GM21381 (cell line): ENCODE results near the gene PTPRT.

Source experiments
- ATAC-seq: cut with Tn5 transposase; IDR thresholded peaks from one replicate; pipeline ENCODE4 v1.9.1; 2021; ENCODE audit warnings: mild to moderate bottlenecking, moderate library complexity; ENCODE audit not compliant: unreplicated experiment

PTPRT gene

GRCh38 chr20:42740226-42740870 is 449.4 kb downstream of the PTPRT start:
- no peak for ATAC-seq

DNA sequence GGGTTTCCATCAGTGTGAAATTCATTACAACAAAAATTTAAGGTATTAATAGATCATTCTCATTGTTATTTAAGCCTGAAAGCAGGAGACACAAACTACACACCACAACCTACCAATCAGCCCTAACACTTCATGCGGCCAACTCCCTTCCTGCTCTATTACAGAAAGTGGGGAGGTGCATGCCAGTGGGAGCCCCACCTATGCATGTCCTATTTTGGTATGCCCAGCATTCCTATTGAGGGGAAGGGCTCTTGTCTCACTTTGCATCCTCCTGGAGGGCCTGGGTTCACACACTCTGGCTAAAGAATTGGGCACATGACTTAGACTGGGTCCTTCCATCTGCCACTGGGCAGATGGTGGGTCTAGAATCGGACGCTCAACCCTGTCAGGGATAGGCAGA is 450.0 kb downstream of the PTPRT start:
- ATAC-seq, result no peak

- no peak for ATAC-seq
These were observed 454.2 kb downstream of the PTPRT start for GRCh38 chr20:42735539-42735938.

- no peak for ATAC-seq
These were observed 454.9 kb downstream of the PTPRT start for GRCh38 chr20:42734660-42735368.

DNA sequence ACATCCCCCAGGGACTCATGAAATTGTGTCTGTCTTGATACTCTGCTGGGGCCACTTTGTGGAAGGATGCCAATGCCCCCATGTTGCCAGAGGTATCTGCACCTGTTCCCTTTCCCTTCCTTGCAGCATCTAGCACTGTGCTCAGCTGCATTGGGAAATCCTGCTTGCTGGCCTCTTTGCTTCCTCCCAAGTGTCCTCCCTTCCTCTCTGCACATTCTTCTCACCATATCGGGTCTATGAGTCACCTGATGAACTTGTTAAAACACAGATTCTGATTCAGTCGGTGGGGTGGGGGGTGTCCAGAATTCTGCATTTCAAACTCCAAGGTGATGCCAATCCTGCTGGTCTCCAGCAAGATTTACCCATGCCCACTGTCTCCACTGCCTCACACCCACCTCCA is 467.8 kb downstream of the PTPRT start:
- no peak for ATAC-seq

DNA sequence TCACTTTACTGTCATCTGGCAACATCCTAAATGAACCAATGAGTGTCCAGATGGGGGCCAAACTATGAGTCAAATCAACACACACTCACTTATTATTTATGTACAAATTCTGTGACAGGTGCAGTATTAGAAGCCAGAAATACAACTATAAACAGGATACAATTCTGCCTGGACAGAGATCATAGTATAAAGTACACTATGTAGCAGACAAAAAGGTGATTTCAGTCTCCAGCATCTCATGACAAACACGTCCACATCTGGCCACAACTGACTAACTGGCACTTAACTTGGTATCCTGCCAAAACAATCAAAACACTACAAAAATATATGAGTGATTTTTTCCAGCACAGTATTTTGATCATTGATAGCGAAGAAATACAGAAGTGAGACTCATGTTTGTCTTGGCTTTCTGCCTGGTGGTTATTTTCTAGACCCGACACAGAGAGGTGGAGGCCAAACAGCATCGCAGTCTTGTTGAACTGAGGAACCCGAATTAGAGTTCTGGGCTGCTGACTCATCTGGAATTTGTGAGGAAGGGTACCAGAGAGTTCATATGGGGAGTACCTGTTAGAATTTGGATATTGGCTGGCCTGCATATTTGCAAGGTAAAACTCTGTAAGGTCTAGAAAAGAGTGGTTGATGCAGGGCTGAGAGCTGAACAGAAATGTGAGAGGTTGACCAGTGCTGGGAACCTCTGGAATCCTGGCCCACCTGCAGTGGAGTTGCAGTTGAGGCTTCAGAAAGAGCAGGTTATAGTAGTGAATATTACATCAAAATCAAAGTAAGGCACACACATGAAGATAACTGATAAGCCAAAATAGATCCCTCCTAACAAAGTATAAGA is 475.2 kb downstream of the PTPRT start:
- no peak for ATAC-seq

- no peak for ATAC-seq
These were observed 481.4 kb downstream of the PTPRT start for GRCh38 chr20:42708266-42708665.

DNA sequence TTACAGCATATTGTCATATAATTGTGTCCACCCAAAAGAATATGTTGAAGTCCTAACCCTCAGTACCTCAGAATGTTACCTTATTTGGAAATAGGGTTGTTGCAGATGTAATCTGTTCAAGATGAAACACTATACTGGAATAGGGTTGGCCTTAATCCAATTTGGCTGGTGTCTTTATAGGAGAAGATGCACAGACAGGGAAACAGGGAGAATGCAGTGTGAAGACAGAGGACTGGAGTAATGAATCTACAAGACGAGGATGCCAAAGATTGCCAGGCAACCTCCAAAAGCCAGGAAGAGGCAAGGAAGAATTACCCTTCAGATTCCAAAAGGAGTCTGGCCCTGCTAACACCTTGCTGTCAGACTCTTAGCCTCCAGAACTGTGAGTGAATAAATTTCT is 482.9 kb downstream of the PTPRT start:
- no peak for ATAC-seq

- ATAC-seq, result no peak
These were observed 484.2 kb downstream of the PTPRT start for GRCh38 chr20:42705550-42705949.

GRCh38 chr20:42703744-42704143 is 486.0 kb downstream of the PTPRT start:
- ATAC-seq, result no peak

- no peak for ATAC-seq
These were observed 487.8 kb downstream of the PTPRT start for GRCh38 chr20:42701948-42702347.

DNA sequence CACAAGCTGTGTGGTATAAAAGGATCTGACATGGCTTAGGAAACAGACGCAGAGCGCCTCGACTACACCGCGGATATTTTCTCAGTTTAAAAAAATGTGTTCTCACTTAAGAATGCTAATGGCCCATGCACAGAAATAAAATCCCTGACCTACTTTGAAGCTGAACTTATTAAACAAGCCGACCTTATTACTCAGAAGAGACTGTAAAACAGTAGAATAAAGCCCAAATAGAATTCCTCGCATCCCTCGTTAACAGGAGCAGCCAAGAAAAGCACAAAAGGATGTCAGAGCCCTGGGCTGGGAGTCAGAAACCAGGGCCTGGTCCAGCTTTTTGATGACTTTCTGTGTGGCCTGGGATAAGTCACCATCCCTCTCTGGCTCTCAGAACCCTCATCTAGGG is 489.3 kb downstream of the PTPRT start:
- no peak for ATAC-seq

DNA sequence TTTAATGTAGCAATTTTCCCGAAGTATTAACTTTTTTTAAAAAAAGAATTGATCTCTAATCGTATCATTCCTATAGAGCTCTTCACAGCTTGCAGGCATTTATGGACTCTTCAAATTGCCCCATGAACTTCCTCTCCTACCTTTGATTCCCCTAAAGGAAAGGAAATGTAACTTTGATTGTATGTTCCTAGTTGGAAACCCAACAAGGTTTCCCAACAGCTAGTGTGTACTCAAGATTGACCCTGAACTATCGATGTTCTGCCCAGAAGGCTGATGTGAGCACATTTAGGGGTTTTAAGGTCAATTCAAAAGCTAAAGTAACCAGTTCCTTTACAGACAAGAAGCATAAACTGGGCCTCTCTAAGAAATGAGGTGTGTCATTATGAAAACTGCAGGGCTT is 491.7 kb downstream of the PTPRT start:
- no peak for ATAC-seq

GRCh38 chr20:42690842-42691437 is 498.8 kb downstream of the PTPRT start:
- no peak for ATAC-seq

DNA sequence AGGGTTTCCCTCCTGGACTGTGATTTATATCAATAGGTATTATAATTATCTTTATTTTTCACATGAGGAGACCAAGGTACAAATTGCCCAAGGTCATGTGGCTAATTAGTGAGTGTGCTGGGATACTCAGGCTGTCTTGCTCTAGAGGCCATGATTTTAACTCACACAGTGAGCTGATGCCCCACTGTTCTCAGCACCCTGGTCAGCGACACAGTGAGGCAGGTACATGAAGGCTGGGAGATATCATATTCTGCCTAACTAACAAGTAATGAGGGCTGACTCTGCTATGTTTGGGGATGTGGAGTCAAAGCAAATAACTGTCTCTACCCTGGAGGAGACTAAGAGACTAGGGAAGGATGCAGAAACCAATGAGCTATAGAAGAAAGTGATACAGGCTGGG is 501.1 kb downstream of the PTPRT start:
- no peak for ATAC-seq

DNA sequence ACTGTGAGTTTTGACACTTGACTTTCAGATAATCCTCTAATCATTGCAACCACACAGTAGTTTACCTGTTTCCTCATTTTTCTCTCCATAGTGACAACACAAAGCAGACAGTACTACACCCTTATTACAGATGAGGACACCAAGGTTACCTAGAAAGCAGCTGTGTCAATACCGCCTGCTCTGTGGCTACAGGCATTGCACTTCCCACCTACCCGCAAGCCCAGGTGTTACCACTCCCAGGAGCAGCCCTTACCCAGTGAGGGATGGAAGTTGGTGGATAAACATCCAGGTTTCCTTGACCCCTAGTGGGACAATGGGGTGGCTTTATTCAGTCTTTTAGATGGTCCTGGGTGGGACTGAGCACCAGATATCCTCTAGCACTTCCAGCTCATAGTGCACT is 503.6 kb downstream of the PTPRT start:
- no peak for ATAC-seq

DNA sequence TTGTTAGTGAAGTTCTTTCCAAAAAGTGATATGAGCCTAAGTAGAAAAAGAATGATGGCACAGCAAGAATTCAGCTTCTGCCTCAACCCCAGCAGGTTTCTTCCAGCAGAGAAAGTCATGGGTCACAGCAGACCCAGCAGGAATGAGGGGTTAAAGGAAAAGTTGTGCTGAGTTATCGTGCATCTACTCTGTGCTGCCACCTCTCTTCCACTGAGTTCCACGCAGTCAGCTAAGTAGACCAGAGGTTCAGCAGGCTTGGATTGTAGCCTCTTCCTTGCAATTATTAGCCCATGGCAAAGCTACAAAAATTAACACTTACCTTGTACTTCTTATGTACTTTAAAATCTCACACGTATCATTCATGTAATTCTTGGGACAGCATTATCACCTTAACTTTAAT is 510.8 kb downstream of the PTPRT start:
- no peak for ATAC-seq

- ATAC-seq, result no peak
These were observed 533.6 kb downstream of the PTPRT start for GRCh38 chr20:42656130-42656529.

- no peak for ATAC-seq
These were observed 537.4 kb downstream of the PTPRT start for GRCh38 chr20:42652266-42652665.

DNA sequence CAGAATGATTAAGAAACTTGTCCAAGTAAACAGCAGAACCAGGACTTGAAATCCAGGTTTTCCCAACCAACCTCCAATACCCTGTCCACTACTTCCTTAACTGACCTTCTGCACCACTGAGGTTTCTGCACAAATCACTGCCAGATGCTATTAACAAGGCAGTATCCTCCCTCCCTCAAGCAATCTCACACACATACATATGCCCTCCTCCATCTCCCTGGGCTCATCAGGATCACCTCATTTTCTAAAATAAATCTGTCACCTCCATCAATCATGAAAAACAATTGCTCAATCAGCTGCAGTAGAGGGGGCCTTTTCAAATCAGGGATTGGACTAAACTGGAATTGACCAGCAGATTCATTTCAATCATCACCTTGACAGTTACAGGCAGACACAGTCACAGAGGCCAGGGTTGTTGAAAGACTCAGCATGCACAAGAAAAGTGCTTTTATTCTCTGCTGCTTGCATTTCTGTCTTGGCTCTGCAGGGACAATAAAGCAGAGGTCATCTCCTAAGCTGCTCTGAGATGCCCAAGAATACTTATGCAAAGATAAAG is 539.4 kb downstream of the PTPRT start:
- ATAC-seq, result no peak

- no peak for ATAC-seq
These were observed 540.0 kb downstream of the PTPRT start for GRCh38 chr20:42649748-42650147.
